CD8-positive, alpha-beta memory T cell (primary cell): ENCODE results near the gene IL32. TPM values are rescaled to one million over a fixed set of nuclear protein-coding genes. Genes with fewer than 3 reads are reported as not detected.

Experiments used
- CTCF ChIA-PET: fragments of 350-600 bp; sonication (Branson Sonifier 250); formaldehyde crosslinking; loops from one replicate; lab custom pipeline; 2021; ENCODE audit warnings: antibody characterized with exemption; lab: Charles Lee
- POLR2A ChIA-PET: fragments of 350-600 bp; sonication (Branson Sonifier 250); formaldehyde crosslinking; loops from one replicate; lab custom pipeline; 2021; ENCODE audit warnings: antibody characterized with exemption; lab: Charles Lee
- DNase-seq, 5 donors: peaks; one replicate each; pipeline versions ENCODE4 v3.0.0 to v3.0.0-alpha.2; 2020 to 2022; ENCODE audit warnings: mixed read lengths in 1 of 5
- H3K27ac ChIP-seq: one replicate; pipeline ENCODE4 v1.7.0; 2013; ENCODE audit warnings: low read depth, mild to moderate bottlenecking, low read length, moderate library complexity
- H3K27me3 ChIP-seq: 2 replicates; pipeline ENCODE4 v1.7.0; 2013; ENCODE audit warnings: low read length, mild to moderate bottlenecking; ENCODE audit not compliant: insufficient read depth, poor library complexity, severe bottlenecking
- H3K36me3 ChIP-seq: 2 replicates; pipeline ENCODE4 v1.7.0; 2013; ENCODE audit warnings: mild to moderate bottlenecking, low read length, moderate library complexity; ENCODE audit not compliant: insufficient read depth
- H3K4me1 ChIP-seq: 2 replicates; pipeline ENCODE4 v1.7.0; 2013; ENCODE audit warnings: mild to moderate bottlenecking, low read length, moderate library complexity; ENCODE audit not compliant: insufficient read depth
- H3K4me3 ChIP-seq: 2 replicates; pipeline ENCODE4 v1.7.0; 2013; ENCODE audit warnings: mild to moderate bottlenecking, low read length
- H3K9me3 ChIP-seq: 2 replicates; pipeline ENCODE4 v1.7.0; 2013; ENCODE audit warnings: mild to moderate bottlenecking, low read length
- H3K27ac Mint-ChIP-seq, 8 donors: one replicate each; pipeline ENCODE4 v1.8.0; 2020 to 2021; ENCODE audit warnings: mixed read lengths in 8 of 8, mild to moderate bottlenecking in 6 of 8, inconsistent platforms in 3 of 8, moderate library complexity in 3 of 8
- H3K27me3 Mint-ChIP-seq, 2 donors: one replicate each; pipeline ENCODE4 v1.8.0; 2020 to 2021; ENCODE audit warnings: mixed read lengths in 2 of 2, mild to moderate bottlenecking in 1 of 2, moderate library complexity in 1 of 2
- H3K36me3 Mint-ChIP-seq, 3 donors: one replicate each; pipeline ENCODE4 v1.8.0; 2020 to 2021; ENCODE audit warnings: mixed read lengths in 3 of 3, inconsistent platforms in 1 of 3, mild to moderate bottlenecking in 1 of 3
- H3K4me1 Mint-ChIP-seq, 3 donors: one replicate each; pipeline ENCODE4 v1.8.0; 2020 to 2021; ENCODE audit warnings: mixed read lengths in 3 of 3, inconsistent platforms in 1 of 3, mild to moderate bottlenecking in 1 of 3
- H3K4me3 Mint-ChIP-seq, 7 donors: one replicate each; pipeline ENCODE4 v1.8.0; 2020 to 2021; ENCODE audit warnings: mixed read lengths in 7 of 7, mild to moderate bottlenecking in 6 of 7, moderate library complexity in 4 of 7, inconsistent platforms in 2 of 7
- H3K9me3 Mint-ChIP-seq, 5 donors: one replicate each; pipeline ENCODE4 v1.8.0; 2020 to 2022; ENCODE audit warnings: mixed read lengths in 5 of 5, mild to moderate bottlenecking in 3 of 5, moderate library complexity in 2 of 5, inconsistent platforms in 1 of 5
- polyA plus RNA-seq: library from polyadenylated mRNA; unstranded; fragments of 300-500 nt; fragmentation: Illumina TruSeq; gene quantifications from one replicate; pipeline ENCODE4 v1.2.3, GENCODE V29; 2021
- total RNA-seq, 2 experiments: library from RNA; stranded (reverse); gene quantifications; one replicate each; pipeline ENCODE4 v1.2.3, GENCODE V29; 2021

The IL32 gene
- total and polyA plus RNA-seq, 3 experiments from 2014 or later: 975 to 3,843 (median 992) TPM

GRCh38 chr16:3025032-3026002 lies 40.1 kb upstream of the IL32 start:
- CTCF ChIA-PET: interaction anchor here (0.7 to 17.8 kb wide), 8 partner anchors 9 to 104 kb away, joined by 3 to 289 read pairs (median 4); partner anchors contain the start of gene CLDN9
- no peak for DNase-seq
- peaks cover 5 to 8% of the 10 kb centered on the region in 2 donors for H3K27me3 Mint-ChIP-seq
- peaks cover 50 to 72% (median 52%) of the 10 kb centered on the region in 3 donors for H3K4me1 Mint-ChIP-seq
- H3K36me3 Mint-ChIP-seq: peaks cover 0 to 22% (median 3%) of the 10 kb centered on the region in 3 donors
- H3K4me3 Mint-ChIP-seq: peak overlapping the region in 1 of 7 donors; percentile 22
- H3K27ac Mint-ChIP-seq: peak overlapping the region in 1 of 8 donors; percentile 11
- Histone ChIP-seq H3K4me3 (no peak overlapping the region), H3K4me1 (peaks cover 53% of the 10 kb centered on the region), H3K27ac (no peak overlapping the region), H3K27me3 (peaks cover 6% of the 10 kb centered on the region), H3K36me3 (peaks cover 7% of the 10 kb centered on the region), H3K9me3 (no peaks in the 10 kb centered on the region)
- peaks cover 0 to 2% (median 0%) of the 10 kb centered on the region in 5 donors for H3K9me3 Mint-ChIP-seq
- POLR2A ChIA-PET: interaction anchor here (0.6 to 0.7 kb wide), 2 partner anchors 144 to 418 kb away, joined by 3 to 6 read pairs; partner anchors contain the start of gene NAA60

- peaks cover 0 to 22% (median 3%) of the 10 kb centered on the region in 3 donors for H3K36me3 Mint-ChIP-seq
- peaks cover 6% of the 10 kb centered on the region for H3K27me3 ChIP-seq
- H3K9me3 ChIP-seq: no peaks in the 10 kb centered on the region
- H3K4me3 ChIP-seq: no peak overlapping the region
- peaks cover 52% of the 10 kb centered on the region for H3K4me1 ChIP-seq
- H3K4me3 Mint-ChIP-seq: no peak overlapping the region
- H3K36me3 ChIP-seq: peaks cover 7% of the 10 kb centered on the region
- H3K27me3 Mint-ChIP-seq: peaks cover 5 to 8% of the 10 kb centered on the region in 2 donors
- H3K27ac ChIP-seq: no peak overlapping the region
- DNase-seq: no peak
- POLR2A ChIA-PET: interaction anchor here (1.6 kb wide), 1 partner anchor 22 kb away, joined by 4 read pairs; no protein-coding TSS in a partner anchor
- peak overlapping the region in 2 of 8 donors; percentile 11 to 73 for H3K27ac Mint-ChIP-seq
- H3K9me3 Mint-ChIP-seq: peaks cover 0 to 2% (median 0%) of the 10 kb centered on the region in 5 donors
- peaks cover 46 to 66% (median 49%) of the 10 kb centered on the region in 3 donors for H3K4me1 Mint-ChIP-seq
- CTCF ChIA-PET: interaction anchor here (1.1 to 17.8 kb wide), 5 partner anchors 9 to 103 kb away, joined by 3 to 289 read pairs (median 5); partner anchors contain the start of gene CLDN9
Observed at GRCh38 chr16:3026003-3026378, 39.4 kb upstream of the IL32 start.

DNA sequence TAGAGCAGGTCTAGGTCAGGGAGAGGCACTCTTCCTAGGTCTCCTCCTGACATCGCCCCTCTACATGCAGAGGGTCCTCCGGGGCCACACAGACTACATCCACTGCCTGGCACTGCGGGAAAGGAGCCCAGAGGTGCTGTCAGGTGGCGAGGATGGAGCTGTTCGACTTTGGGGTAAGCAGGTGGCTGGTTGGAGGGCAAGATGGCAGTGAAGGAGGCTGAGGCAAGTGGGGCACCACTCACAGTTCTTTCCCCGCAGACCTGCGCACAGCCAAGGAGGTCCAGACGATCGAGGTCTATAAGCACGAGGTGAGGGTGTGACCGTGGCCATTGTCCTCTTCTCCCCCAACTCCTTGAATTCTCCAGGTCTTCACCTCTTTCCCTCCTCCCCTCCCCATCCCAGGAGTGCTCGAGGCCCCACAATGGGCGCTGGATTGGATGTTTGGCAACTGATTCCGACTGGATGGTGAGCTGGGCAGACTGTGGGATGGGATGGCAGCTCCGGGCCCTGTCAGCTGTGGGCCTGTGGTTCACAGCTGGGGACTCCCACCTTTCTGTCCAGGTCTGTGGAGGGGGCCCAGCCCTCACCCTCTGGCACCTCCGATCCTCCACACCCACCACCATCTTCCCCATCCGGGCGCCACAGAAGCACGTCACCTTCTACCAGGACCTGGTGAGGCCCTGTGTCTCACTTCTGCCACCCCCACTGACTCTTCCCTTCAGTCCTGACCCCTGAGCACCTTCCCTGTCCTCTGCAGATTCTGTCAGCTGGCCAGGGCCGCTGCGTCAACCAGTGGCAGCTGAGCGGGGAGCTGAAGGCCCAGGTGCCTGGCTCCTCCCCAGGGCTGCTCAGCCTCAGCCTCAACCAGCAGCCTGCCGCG lies 38.6 kb upstream of the IL32 start:
- H3K36me3 Mint-ChIP-seq: peaks cover 0 to 22% (median 3%) of the 10 kb centered on the region in 3 donors
- CTCF ChIA-PET: interaction anchor here (1.0 to 17.8 kb wide), 14 partner anchors 6 to 549 kb away, joined by 3 to 289 read pairs (median 6); partner anchors contain the start of genes BICDL2, CLDN9, HCFC1R1 and MMP25
- peaks cover 8 to 10% of the 10 kb centered on the region in 2 donors for H3K27me3 Mint-ChIP-seq

GRCh38 chr16:3027489-3027795 lies 38.0 kb upstream of the IL32 start:
- POLR2A ChIA-PET: interaction anchor here (0.6 to 1.8 kb wide), 7 partner anchors 8 to 188 kb away, joined by 3 to 7 read pairs (median 4); partner anchors contain the start of genes IL32 and TNFRSF12A
- Histone ChIP-seq H3K9me3 (no peaks in the 10 kb centered on the region), H3K4me1 (peaks cover 37% of the 10 kb centered on the region), H3K27ac (no peak overlapping the region), H3K36me3 (peaks cover 7% of the 10 kb centered on the region), H3K27me3 (peaks cover 11% of the 10 kb centered on the region), H3K4me3 (no peak overlapping the region)
- Mint-ChIP-seq H3K4me3 (peak overlapping the region in 1 of 7 donors; percentile 6), H3K27ac (peak overlapping the region in 1 of 8 donors; percentile 33), H3K36me3 (peaks cover 0 to 22% (median 3%) of the 10 kb centered on the region in 3 donors), H3K9me3 (peaks cover 0 to 2% (median 0%) of the 10 kb centered on the region in 5 donors), H3K27me3 (peaks cover 10 to 11% of the 10 kb centered on the region in 2 donors), H3K4me1 (peaks cover 32 to 54% (median 38%) of the 10 kb centered on the region in 3 donors)
- CTCF ChIA-PET: interaction anchor here (0.8 to 17.8 kb wide), 18 partner anchors 7 to 548 kb away, joined by 3 to 289 read pairs (median 4); partner anchors contain the start of genes BICDL2, CLDN9, HCFC1R1 and IL32
- DNase-seq: no peak

More for the DNA sequence above, 38.6 kb upstream of the IL32 start:
- DNase-seq: no peak
- Histone ChIP-seq H3K4me1 (peaks cover 43% of the 10 kb centered on the region), H3K36me3 (peaks cover 7% of the 10 kb centered on the region), H3K9me3 (no peaks in the 10 kb centered on the region), H3K27ac (no peak overlapping the region), H3K27me3 (peaks cover 6% of the 10 kb centered on the region), H3K4me3 (no peak overlapping the region)
- Mint-ChIP-seq H3K27ac (peak overlapping the region in 1 of 8 donors; percentile 11), H3K4me1 (peaks cover 38 to 60% (median 43%) of the 10 kb centered on the region in 3 donors), H3K4me3 (peak overlapping the region in 1 of 7 donors; percentile 26), H3K9me3 (peaks cover 0 to 2% (median 0%) of the 10 kb centered on the region in 5 donors)
- POLR2A ChIA-PET: interaction anchor here (0.6 to 1.8 kb wide), 4 partner anchors 17 to 188 kb away, joined by 4 to 7 read pairs (median 4); no protein-coding TSS in a partner anchor

DNA sequence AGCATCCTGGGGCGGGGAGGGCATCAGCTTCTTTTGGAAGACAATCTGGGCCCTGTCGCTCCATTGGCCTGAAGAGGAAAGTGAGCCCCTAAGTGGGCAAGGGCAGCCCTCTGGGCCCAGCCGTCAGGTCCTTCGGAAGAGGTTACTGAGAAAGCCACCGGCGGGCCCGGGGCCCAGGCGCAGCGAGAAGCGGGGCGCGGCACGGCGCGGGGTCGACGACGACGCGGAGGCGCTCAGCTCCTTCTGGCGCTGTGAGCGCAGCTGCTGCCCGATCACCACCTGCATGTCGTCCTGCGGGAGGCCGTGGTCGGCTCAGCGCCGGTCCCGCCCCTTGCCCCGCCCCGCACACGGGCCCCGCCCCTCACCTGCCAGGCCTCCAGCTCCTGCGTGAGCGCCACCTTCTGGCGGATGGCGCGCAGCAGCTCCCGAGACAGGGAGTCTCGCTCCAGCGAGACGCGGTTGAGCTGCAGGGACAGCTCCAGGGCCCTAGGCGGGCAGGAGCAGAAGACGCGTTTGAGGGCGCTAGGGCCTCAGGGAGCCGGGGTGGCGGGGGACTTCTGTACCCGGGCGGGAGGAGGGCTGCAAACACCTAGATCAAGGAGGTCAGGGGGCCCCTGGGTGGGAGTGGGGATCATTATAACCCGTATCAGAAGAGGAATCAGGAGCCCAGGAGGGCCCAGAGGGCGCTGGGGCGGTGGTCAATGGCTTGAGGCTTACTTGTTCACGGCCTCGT lies 37.3 kb upstream of the IL32 start:
- Mint-ChIP-seq H3K4me1 (peaks cover 25 to 47% (median 30%) of the 10 kb centered on the region in 3 donors), H3K27ac (no peak overlapping the region), H3K36me3 (peaks cover 0 to 22% (median 3%) of the 10 kb centered on the region in 3 donors), H3K4me3 (peak overlapping the region in 4 of 7 donors; percentile 38 to 65 (median 52)), H3K9me3 (peaks cover 0 to 2% (median 0%) of the 10 kb centered on the region in 5 donors), H3K27me3 (peaks cover 15 to 18% of the 10 kb centered on the region in 2 donors)
- Histone ChIP-seq H3K36me3 (peaks cover 7% of the 10 kb centered on the region), H3K4me1 (peaks cover 30% of the 10 kb centered on the region), H3K27me3 (peaks cover 15% of the 10 kb centered on the region), H3K27ac (no peak overlapping the region), H3K4me3 (no peak overlapping the region), H3K9me3 (no peaks in the 10 kb centered on the region)
- ChIA-PET CTCF (interaction anchor here (0.6 to 17.8 kb wide), 23 partner anchors 7 to 548 kb away, joined by 3 to 289 read pairs (median 3); partner anchors contain the start of genes BICDL2, CLDN9, HCFC1R1 and IL32), POLR2A (interaction anchor here (0.6 to 1.8 kb wide), 6 partner anchors 8 to 91 kb away, joined by 3 to 7 read pairs (median 4); partner anchors contain the start of genes IL32 and TNFRSF12A)
- peak; percentile 74 to 88 (median 84) for DNase-seq

- DNase-seq: no peak
Observed at GRCh38 chr16:3028716-3029319, 36.6 kb upstream of the IL32 start.

More at GRCh38 chr16:3028716-3029319, 36.6 kb upstream of the IL32 start:
- Mint-ChIP-seq H3K27ac (no peak overlapping the region), H3K27me3 (peaks cover 21 to 24% of the 10 kb centered on the region in 2 donors), H3K4me3 (peak overlapping the region; percentile 3 to 73 (median 28)), H3K9me3 (peaks cover 0 to 2% (median 0%) of the 10 kb centered on the region in 5 donors), H3K4me1 (peaks cover 18 to 43% (median 27%) of the 10 kb centered on the region in 3 donors), H3K36me3 (peaks cover 0 to 21% (median 3%) of the 10 kb centered on the region in 3 donors)
- H3K4me1 ChIP-seq: peaks cover 24% of the 10 kb centered on the region
- H3K4me3 ChIP-seq: peak overlapping the region; percentile 8
- CTCF ChIA-PET: interaction anchor here (0.6 to 17.8 kb wide), 18 partner anchors 8 to 236 kb away, joined by 3 to 289 read pairs (median 4); partner anchors contain the start of genes BICDL2, CLDN9, HCFC1R1 and IL32
- no peaks in the 10 kb centered on the region for H3K9me3 ChIP-seq
- no peak overlapping the region for H3K27ac ChIP-seq
- H3K27me3 ChIP-seq: peaks cover 18% of the 10 kb centered on the region
- POLR2A ChIA-PET: interaction anchor here (0.6 to 1.5 kb wide), 6 partner anchors 9 to 91 kb away, joined by 3 to 7 read pairs (median 4); partner anchors contain the start of genes IL32 and TNFRSF12A
- peaks cover 7% of the 10 kb centered on the region for H3K36me3 ChIP-seq
